GM21423 (cell line): ENCODE results near the gene ENPP3.
"Not testable (repeated sequence)": the region's sequence is repeated elsewhere in the genome, so short reads cannot be mapped to it uniquely, and the experiment has no call there.

Source experiments
- ATAC-seq: cut with Tn5 transposase; IDR thresholded peaks from one replicate; pipeline ENCODE4 v1.9.1; 2021; ENCODE audit warnings: mild to moderate bottlenecking, moderate library complexity; ENCODE audit not compliant: unreplicated experiment

Gene ENPP3

GRCh38 chr6:131731224-131731623, 94.1 kb downstream of the ENPP3 start:
- no peak for ATAC-seq

GRCh38 chr6:131733376-131734016, 96.4 kb downstream of the ENPP3 start:
- no peak for ATAC-seq

- no peak for ATAC-seq
Observed at GRCh38 chr6:131736003-131736596, 99.0 kb downstream of the ENPP3 start.

GRCh38 chr6:131736811-131737210, 99.7 kb downstream of the ENPP3 start:
- no peak for ATAC-seq

- no peak for ATAC-seq
Observed at GRCh38 chr6:131739136-131739535, 102.0 kb downstream of the ENPP3 start.

- ATAC-seq = no peak
Observed at GRCh38 chr6:131740161-131740560, 103.1 kb downstream of the ENPP3 start.

- no peak for ATAC-seq
Observed at GRCh38 chr6:131741688-131742393, 104.7 kb downstream of the ENPP3 start.

- no peak for ATAC-seq
Observed at GRCh38 chr6:131744432-131745287, 107.6 kb downstream of the ENPP3 start.

GRCh38 chr6:131745476-131745875, 108.4 kb downstream of the ENPP3 start:
- no peak for ATAC-seq

- no peak for ATAC-seq
Observed at GRCh38 chr6:131747821-131748353, 110.8 kb downstream of the ENPP3 start.

- no peak for ATAC-seq
Observed at GRCh38 chr6:131749023-131749422, 111.9 kb downstream of the ENPP3 start.

GRCh38 chr6:131751012-131751715, 114.1 kb downstream of the ENPP3 start:
- not testable (repeated sequence) for ATAC-seq

GRCh38 chr6:131754088-131754487, 117.0 kb downstream of the ENPP3 start:
- no peak for ATAC-seq

GRCh38 chr6:131754715-131755567, 117.8 kb downstream of the ENPP3 start:
- ATAC-seq = no peak

- ATAC-seq = no peak
Observed at GRCh38 chr6:131755597-131755996, 118.5 kb downstream of the ENPP3 start.

- no peak for ATAC-seq
Observed at GRCh38 chr6:131756039-131756438, 118.9 kb downstream of the ENPP3 start.

- no peak for ATAC-seq
Observed at GRCh38 chr6:131758920-131759319, 121.8 kb downstream of the ENPP3 start.

- ATAC-seq = no peak
Observed at GRCh38 chr6:131761060-131761761, 124.1 kb downstream of the ENPP3 start.

- no peak for ATAC-seq
Observed at GRCh38 chr6:131761762-131762067, 124.6 kb downstream of the ENPP3 start.
